Fibroblast of the aortic adventitia (primary cell): ENCODE data around the gene TEX29. TPM values are rescaled to one million over a fixed set of nuclear protein-coding genes. Genes with fewer than 3 reads are reported as not detected.

ENCODE experiments used
- DNase-seq: peaks from one replicate; pipeline ENCODE4 v3.0.0-alpha.2; 2010; ENCODE audit warnings: low read depth
- H3K4me3 ChIP-seq: 2 replicates; pipeline ENCODE4 v1.5.1; 2011; ENCODE audit warnings: low read depth, mild to moderate bottlenecking, control low read depth, low read length, moderate library complexity
- CTCF ChIP-seq: IDR thresholded peaks from 2 replicates; pipeline ENCODE4 v1.5.1; 2011; ENCODE audit warnings: mild to moderate bottlenecking, low read length, control low read depth, inconsistent platforms; ENCODE audit not compliant: insufficient read depth
- total RNA-seq: library from RNA; depleted of rRNA; stranded (reverse); fragments of >200 nt; gene quantifications from 2 replicates; pipeline ENCODE4 v1.2.3, GENCODE V29; 2012; ENCODE audit warnings: low replicate concordance

The TEX29 gene
- total RNA-seq, 1 donor = not detected

GRCh38 chr13:111314852-111315251, 5.6 kb upstream of the TEX29 start:
- no peak for DNase-seq
- TF ChIP-seq CTCF = no peak

GRCh38 chr13:111315347-111315995, 5.0 kb upstream of the TEX29 start:
- H3K4me3 ChIP-seq = no peak overlapping the region
- DNase-seq = no peak
- no peak for TF ChIP-seq CTCF

More at GRCh38 chr13:111314852-111315251, 5.6 kb upstream of the TEX29 start:
- H3K4me3 ChIP-seq = no peak overlapping the region

- H3K4me3 ChIP-seq = no peak overlapping the region
- TF ChIP-seq CTCF = no peak
- no peak for DNase-seq
Measured at GRCh38 chr13:111316161-111316730, 4.2 kb upstream of the TEX29 start.

- no peak for DNase-seq
- no peak overlapping the region for H3K4me3 ChIP-seq
- TF ChIP-seq CTCF = no peak
Measured at GRCh38 chr13:111317042-111317550, 3.3 kb upstream of the TEX29 start.

GRCh38 chr13:111317571-111318345, 2.7 kb upstream of the TEX29 start:
- TF ChIP-seq CTCF = no peak
- H3K4me3 ChIP-seq = no peak overlapping the region

GRCh38 chr13:111318386-111318785, 2.1 kb upstream of the TEX29 start:
- TF ChIP-seq CTCF = no peak
- no peak overlapping the region for H3K4me3 ChIP-seq
- DNase-seq = no peak

More at GRCh38 chr13:111317571-111318345, 2.7 kb upstream of the TEX29 start:
- no peak for DNase-seq
